Colon (tissue), 2 donors: ENCODE results near the gene MRPL12.

Experiments used
- FAIRE-seq: peaks from 2 replicates; lab custom pipeline; 2012; peaks lifted over from hg19 to GRCh38; lab: Jason Lieb, UNC
- donor health status: control.
- donor health status: control.

The MRPL12 gene

GRCh38 chr17:81740395-81740961, 37.3 kb downstream of the MRPL12 start:
- no peak for FAIRE-seq

GRCh38 chr17:81741049-81741593, 38.0 kb downstream of the MRPL12 start:
- FAIRE-seq = no peak

GRCh38 chr17:81741594-81742452, 38.7 kb downstream of the MRPL12 start:
- no peak for FAIRE-seq
